DMS153 treated with DMSO at 0.1 percent for 48 hours (cell line): ENCODE data around the gene SLC17A4.

ENCODE experiments used
- DNase-seq: peaks from one replicate; lab custom pipeline; 2025; ENCODE audit not compliant: unreplicated experiment; lab: John Stamatoyannopoulos, UW

SLC17A4 gene

GRCh38 chr6:25749837-25750236, 4.7 kb upstream of the SLC17A4 start:
- DNase-seq = no peak

DNA sequence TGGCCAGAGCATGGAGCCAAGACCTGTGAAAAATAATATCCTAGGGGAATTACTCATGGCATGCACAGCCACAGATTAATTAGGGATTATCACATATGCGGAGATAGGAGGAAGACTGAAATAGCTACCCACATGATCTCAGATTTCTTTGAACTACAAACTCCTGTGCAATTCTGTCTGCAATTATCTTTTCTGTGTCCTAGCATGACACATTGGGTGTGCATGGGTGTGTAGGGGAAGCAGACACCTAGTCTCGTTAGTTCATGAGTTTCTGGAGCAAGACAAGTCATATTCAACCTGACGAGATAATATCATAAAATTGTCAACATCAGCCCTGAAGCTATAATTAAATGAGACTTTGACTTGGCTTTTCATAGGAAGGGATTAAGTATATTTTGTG, 3.6 kb upstream of the SLC17A4 start:
- DNase-seq = no peak

- DNase-seq = no peak
These were observed 1.5 kb upstream of the SLC17A4 start for GRCh38 chr6:25753079-25753478.

- DNase-seq = no peak
These were observed 941 bp downstream of the SLC17A4 start for GRCh38 chr6:25755483-25755882.

GRCh38 chr6:25756382-25757363, 2.1 kb downstream of the SLC17A4 start:
- no peak for DNase-seq

GRCh38 chr6:25757936-25758642, 3.5 kb downstream of the SLC17A4 start:
- no peak for DNase-seq

- no peak for DNase-seq
These were observed 10.1 kb downstream of the SLC17A4 start for GRCh38 chr6:25764611-25765010.

- no peak for DNase-seq
These were observed 14.0 kb downstream of the SLC17A4 start for GRCh38 chr6:25768566-25768965.

DNA sequence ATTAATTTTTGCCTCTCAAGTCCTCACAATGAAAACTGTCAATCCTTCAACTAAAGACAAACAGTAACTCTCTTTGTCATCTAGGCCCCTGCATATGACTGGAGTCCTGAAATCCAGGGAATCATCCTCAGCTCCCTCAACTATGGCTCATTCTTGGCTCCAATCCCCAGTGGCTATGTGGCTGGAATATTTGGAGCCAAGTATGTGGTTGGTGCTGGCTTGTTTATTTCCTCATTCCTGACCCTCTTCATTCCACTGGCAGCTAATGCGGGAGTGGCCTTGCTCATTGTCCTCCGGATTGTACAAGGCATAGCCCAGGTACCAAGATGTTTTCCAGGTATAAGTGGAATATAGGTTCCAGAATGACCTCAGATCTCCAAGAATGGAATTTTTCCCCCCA, 15.4 kb downstream of the SLC17A4 start:
- no peak for DNase-seq

GRCh38 chr6:25774120-25774715, 19.7 kb downstream of the SLC17A4 start:
- no peak for DNase-seq

DNA sequence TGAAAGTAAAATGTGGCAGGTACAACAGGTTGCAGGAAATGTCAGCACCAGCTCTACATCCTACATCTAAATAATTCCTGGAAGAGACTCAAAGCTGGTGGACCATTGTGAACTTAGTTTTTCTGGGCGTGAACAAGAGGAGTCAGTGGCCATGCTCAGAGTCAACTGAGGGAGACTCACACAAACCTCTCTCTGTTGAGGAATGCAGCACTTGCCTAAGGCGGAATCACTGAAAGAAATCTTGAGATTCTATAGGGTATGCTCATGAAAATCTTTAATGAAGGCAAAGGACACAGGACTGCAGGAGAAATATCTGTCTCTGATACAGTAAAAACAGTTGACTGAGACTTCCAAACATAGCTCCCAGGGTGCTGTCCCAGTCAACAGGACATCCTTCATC, 22.5 kb downstream of the SLC17A4 start:
- no peak for DNase-seq

DNA sequence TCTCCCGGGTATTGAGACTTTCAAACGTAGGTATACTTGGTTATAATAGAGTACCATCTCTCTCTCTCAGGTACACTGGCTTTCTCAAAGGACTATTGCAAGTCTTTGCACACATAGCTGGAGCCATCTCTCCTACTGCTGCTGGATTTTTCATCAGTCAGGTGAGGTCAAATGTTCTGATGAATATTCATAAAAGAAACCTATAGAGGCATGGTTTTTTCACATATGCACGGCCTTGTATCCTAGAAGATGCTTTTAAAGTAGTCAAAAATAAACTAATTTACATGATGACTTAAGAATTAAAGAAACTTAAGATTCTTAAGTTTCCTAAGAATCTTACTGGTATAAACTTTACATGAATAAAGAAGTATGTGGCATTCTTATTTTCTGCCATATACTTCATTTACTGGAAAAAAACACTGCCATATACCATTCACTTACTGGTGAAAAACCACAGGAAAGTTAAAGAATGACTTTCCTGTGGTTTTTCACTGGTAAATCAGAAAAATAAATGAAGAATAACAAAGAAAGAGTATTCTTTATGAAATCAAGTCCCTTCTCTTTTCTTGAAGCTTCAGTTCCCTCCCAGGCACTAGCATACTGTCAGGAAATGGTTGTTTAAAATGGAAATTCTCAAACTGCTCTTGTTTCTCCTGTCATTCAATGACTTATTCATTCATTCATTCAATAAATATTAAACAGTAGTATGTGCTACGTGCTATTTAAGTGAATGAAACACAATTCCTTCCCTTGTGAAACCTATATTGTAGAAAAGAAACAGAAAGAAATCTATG, 23.5 kb downstream of the SLC17A4 start:
- DNase-seq = no peak

GRCh38 chr6:25781134-25781533, 26.6 kb downstream of the SLC17A4 start:
- DNase-seq = no peak

DNA sequence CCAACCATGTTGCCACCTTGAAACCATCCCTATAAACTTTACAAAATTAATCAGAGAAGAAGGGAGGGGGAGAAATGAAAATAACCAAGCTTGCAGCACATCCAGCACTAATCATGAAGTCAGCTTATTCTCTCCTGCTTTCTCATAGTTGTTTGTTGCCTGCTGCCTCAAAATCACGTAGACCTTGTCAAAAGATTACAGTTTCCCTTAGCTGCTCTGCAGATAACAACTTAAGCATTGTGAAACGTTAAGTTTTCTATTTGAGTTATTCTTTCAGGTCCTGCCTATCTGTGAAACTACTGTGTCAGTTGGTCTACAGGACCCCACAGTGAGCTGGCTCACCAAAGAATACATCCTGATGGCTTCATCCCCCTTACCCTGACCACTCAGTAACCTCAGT, 32.9 kb downstream of the SLC17A4 start:
- DNase-seq = no peak

DNA sequence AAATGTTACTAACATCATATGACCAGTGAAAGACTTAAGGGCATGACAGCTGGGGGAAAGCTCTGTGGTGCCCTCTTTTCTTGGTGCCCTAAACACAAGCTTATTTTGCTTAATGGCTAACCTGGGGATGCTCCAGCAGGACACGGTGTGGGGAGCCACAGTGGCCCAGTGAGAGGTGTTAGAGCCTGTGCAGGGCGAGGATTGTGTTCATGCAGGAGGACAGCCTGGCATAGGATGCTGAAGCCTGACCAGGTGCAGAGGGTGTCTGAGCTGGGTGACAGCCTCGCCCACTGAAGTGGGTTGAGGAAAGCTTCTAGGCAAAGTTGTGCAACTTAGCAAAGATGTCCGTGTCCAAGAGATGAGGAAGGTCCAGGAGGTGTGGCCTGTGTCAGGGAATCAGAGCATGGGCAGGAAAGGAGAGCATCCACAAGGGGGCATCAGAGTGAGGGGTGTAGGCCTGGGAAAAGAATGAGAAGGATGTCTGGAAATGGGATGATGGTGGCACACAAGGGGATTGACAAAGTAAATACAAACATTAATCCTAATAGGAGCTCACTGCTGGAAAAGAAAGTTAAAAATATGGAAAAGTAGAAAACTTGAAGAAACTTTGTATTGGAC, 33.9 kb downstream of the SLC17A4 start:
- peak; percentile 20 for DNase-seq

GRCh38 chr6:25789475-25789874, 34.9 kb downstream of the SLC17A4 start:
- DNase-seq = no peak

DNA sequence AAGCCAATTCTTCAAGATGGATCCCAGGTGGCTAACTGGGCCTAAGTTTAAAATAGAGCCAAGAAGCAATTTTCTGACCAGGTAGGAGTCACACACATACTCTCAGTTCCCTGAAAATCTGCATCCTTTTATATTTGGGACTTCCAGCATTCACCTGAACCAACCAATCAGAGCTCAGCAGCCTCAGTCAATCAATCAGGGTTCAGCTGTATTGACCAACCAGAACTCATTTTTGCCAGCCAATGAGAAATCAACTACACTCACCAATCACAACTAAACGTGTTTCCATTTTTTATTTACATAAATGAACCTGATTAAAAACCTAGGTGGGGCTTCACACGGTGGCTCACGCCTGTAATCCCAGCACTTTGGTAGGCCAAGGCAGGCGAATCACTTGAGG, 37.5 kb downstream of the SLC17A4 start:
- no peak for DNase-seq

- DNase-seq = no peak
These were observed 39.4 kb downstream of the SLC17A4 start for GRCh38 chr6:25793970-25794369.

- no peak for DNase-seq
These were observed 40.2 kb downstream of the SLC17A4 start for GRCh38 chr6:25794784-25795183.

DNA sequence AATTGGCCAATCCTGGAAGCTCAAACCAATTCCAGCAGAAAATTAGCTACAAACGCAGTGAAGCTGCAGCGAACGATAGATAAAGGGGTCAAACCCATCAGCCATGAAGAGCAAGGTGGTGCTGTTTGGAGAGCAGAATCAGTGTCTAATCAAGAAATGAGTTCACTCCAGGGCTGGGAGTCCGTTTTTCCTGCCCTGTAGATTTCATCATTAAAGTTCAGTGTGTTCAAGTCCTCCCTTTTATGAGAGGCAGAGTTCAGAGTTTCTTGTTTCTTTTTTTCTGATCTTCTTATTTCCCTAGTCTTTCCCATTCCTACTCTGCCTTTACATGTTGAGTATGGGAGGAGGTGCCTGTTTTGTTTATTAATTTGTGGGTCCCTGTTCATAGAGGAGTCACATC, 46.9 kb downstream of the SLC17A4 start:
- DNase-seq = no peak

DNA sequence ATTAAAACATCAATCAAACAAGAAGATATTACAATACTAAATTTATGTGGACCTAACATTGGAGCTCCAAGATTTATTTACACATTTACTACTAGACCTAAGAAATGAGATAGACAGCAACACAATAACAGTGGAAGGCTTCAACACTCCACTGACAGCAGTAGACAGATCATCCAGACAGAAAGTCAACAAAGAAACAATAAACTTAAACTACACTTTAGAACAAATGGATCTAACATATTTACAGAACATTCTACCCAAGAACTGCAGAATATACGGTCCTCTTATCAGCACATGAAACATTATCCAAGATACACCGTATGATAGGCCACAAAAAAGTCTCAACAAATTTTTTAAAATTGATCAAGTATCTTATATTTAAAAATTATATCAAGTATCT, 50.3 kb downstream of the SLC17A4 start:
- DNase-seq = no peak
